Spleen (tissue), 7 donors: ENCODE results near the gene ETFB.

Source experiments
- POLR2AphosphoS5 ChIP-seq, 3 donors: sonication (generic); formaldehyde crosslinking; IDR thresholded peaks; one replicate each; pipeline ENCODE4 v1.5.1; 2017; ENCODE audit warnings: antibody characterized with exemption in 3 of 3
- TF ChIP-seq, protein P1 (sequence below), 11 experiments: fragments of 200-600 bp in 7 of 11; fragments of 450-650 bp in 4 of 11; sonication (generic) in 4 of 11; IDR thresholded peaks in 8 of 11; conservative IDR thresholded peaks in 3 of 11; 1 replicate in 7 of 11; 2 replicates in 4 of 11; pipeline versions ENCODE4 v1.4.0 to v1.8.0; 2016 to 2021; ENCODE audit warnings: antibody characterized with exemption in 11 of 11, inconsistent platforms in 4 of 11, mild to moderate bottlenecking in 1 of 11
- donor health status: DM: no; HTN: no; CAD: no; lungs with moderate emphysema.
- donor health status: DM: no; HTN: no; CAD: no.
- donor health status: DM: no; HTN: no; CAD: no.

DNA sequence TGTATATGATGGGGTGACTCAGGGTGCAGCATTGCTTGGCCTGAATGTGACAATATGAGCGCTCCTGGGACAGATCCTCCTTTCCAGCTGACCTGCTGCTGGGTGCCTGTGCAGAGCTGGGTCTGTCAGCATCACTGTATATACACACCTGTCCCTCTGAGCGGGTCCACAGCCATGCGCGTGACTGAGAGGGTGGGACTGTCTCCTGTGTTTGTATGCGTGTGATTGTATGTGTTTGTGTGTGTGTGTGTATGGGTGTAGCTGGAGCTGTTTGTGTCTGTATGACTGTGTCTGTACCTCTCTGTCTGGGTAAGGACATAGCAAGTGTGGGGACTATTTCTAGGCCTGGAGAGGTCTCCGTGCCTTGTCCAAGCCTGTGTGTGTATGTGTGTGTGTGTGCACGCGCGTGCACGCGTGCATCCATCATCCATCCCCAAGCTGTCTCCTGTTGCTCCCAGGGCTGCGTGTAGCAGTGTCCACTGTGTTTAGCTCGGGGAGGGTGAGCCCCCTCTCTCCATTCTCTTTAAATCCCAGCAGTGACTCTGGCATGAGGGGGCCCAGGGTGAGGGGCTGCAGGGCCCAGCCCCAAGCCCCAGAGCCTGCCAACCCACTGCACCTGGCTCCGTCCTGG lies 46.4 kb downstream of the ETFB start:
- no peak for TF ChIP-seq POLR2AphosphoS5 (IDR thresholded peaks at IDR 0.05)
- TF ChIP-seq, protein P1, sequence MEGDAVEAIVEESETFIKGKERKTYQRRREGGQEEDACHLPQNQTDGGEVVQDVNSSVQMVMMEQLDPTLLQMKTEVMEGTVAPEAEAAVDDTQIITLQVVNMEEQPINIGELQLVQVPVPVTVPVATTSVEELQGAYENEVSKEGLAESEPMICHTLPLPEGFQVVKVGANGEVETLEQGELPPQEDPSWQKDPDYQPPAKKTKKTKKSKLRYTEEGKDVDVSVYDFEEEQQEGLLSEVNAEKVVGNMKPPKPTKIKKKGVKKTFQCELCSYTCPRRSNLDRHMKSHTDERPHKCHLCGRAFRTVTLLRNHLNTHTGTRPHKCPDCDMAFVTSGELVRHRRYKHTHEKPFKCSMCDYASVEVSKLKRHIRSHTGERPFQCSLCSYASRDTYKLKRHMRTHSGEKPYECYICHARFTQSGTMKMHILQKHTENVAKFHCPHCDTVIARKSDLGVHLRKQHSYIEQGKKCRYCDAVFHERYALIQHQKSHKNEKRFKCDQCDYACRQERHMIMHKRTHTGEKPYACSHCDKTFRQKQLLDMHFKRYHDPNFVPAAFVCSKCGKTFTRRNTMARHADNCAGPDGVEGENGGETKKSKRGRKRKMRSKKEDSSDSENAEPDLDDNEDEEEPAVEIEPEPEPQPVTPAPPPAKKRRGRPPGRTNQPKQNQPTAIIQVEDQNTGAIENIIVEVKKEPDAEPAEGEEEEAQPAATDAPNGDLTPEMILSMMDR (IDR thresholded peaks at IDR 0.05 in 8 of 11, conservative IDR thresholded peaks at IDR 0.05 in 3 of 11) = no peak
